Sciatic nerve (tissue), 2 donors: ENCODE data around the gene PSAPL1. TPM values are rescaled to one million over a fixed set of nuclear protein-coding genes. Genes with fewer than 3 reads are reported as not detected.

Experiments used
- ATAC-seq: fragments of 200-7000 bp; cut with Tn5 transposase; one replicate; pipeline ENCODE4 v1.9.1; 2020; ENCODE audit warnings: mild to moderate bottlenecking, moderate library complexity
- DNase-seq: peaks from one replicate; pipeline ENCODE4 v3.0.0-alpha.2; 2020; ENCODE audit warnings: low spot score
- intact Hi-C: fragments of 100-400 bp; cut with DNase I; formaldehyde crosslinking; loops from one replicate; pipeline ENCODE4 v1.14.2; 2022
- total RNA-seq: library from RNA; stranded (reverse); fragmentation: NEBNext Ultra II Directional; extraction: Animal tissue kit (Norgen Biotek cat#: 25700); gene quantifications from one replicate; pipeline ENCODE4 v1.2.1, GENCODE V29; 2021
- donor health status: DM: no; HTN: no; CAD: no.
- donor health status: DM: no; HTN: no; CAD: no.

PSAPL1 gene
- total RNA-seq, 1 donor from 2014 or later = 0.09 TPM

GRCh38 chr4:7433376-7434140, 1.2 kb downstream of the PSAPL1 start:
- DNase-seq (no peak), ATAC-seq (no peak)
- intact Hi-C loops = no loop called here

- ATAC-seq (no peak), DNase-seq (no peak)
- intact Hi-C loops = no loop called here
Observed at GRCh38 chr4:7432531-7433375, 2.0 kb downstream of the PSAPL1 start.

- ATAC-seq (no peak), DNase-seq (no peak)
- intact Hi-C loops = no loop called here
Observed at GRCh38 chr4:7431696-7432530, 2.8 kb downstream of the PSAPL1 start.

- ATAC-seq (no peak), DNase-seq (peak; percentile 52)
- intact Hi-C loops = no loop called here
Observed at GRCh38 chr4:7430965-7431695, 3.6 kb downstream of the PSAPL1 start.

- intact Hi-C loops = no loop called here
- ATAC-seq (no peak), DNase-seq (peak; percentile 44)
Observed at GRCh38 chr4:7430368-7430964, 4.3 kb downstream of the PSAPL1 start.

- DNase-seq (peak; percentile 54), ATAC-seq (no peak)
- intact Hi-C loops = no loop called here
Observed at GRCh38 chr4:7429601-7430078, 5.1 kb downstream of the PSAPL1 start.

- DNase-seq (peak; percentile 32), ATAC-seq (no peak)
- intact Hi-C loops = no loop called here
Observed at GRCh38 chr4:7429069-7429416, 5.7 kb downstream of the PSAPL1 start.

GRCh38 chr4:7428261-7429068, 6.3 kb downstream of the PSAPL1 start:
- intact Hi-C loops = no loop called here
- DNase-seq (peak; percentile 44), ATAC-seq (no peak)

- ATAC-seq (no peak), DNase-seq (peak; percentile 28)
- intact Hi-C loops = no loop called here
Observed at GRCh38 chr4:7427831-7428260, 6.9 kb downstream of the PSAPL1 start.

GRCh38 chr4:7427361-7427760, 7.4 kb downstream of the PSAPL1 start:
- intact Hi-C loops = no loop called here
- peak; percentile 43 for DNase-seq
- no peak for ATAC-seq

GRCh38 chr4:7426525-7427171, 8.1 kb downstream of the PSAPL1 start:
- ATAC-seq (no peak), DNase-seq (peak; percentile 50)
- intact Hi-C loops = no loop called here

- ATAC-seq (no peak), DNase-seq (peak; percentile 56)
- intact Hi-C loops = no loop called here
Observed at GRCh38 chr4:7425591-7426468, 8.9 kb downstream of the PSAPL1 start.

GRCh38 chr4:7425124-7425523, 9.6 kb downstream of the PSAPL1 start:
- intact Hi-C loops = no loop called here
- DNase-seq = peak; percentile 37
- ATAC-seq = no peak

- intact Hi-C loops = no loop called here
- DNase-seq = peak; percentile 43
Observed at GRCh38 chr4:7424553-7425111, 10.1 kb downstream of the PSAPL1 start.

GRCh38 chr4:7423801-7424552, 10.8 kb downstream of the PSAPL1 start:
- DNase-seq = peak; percentile 34

More at GRCh38 chr4:7424553-7425111, 10.1 kb downstream of the PSAPL1 start:
- no peak for ATAC-seq

More at GRCh38 chr4:7423801-7424552, 10.8 kb downstream of the PSAPL1 start:
- intact Hi-C loops = no loop called here
- ATAC-seq = no peak
